Measurements from ENCODE around the gene VAX1. TPM values are rescaled to one million over a fixed set of nuclear protein-coding genes. Genes with fewer than 3 reads are reported as not detected.

The VAX1 gene
- total and polyA plus RNA-seq, 2 of the 4 experiments (the other 2 are of a cell fraction) = not detected

GRCh38 chr10:117094856-117095255 is 43.2 kb downstream of the VAX1 start:
- Histone ChIP-seq H4K5ac (ENCODE audit: low read depth, low read length) (no peak overlapping the region), H3K36me3 (ENCODE audit: control insufficient read depth, insufficient read depth, low read length) (no peaks in the 10 kb centered on the region), H3K23ac (ENCODE audit: low read depth, low read length) (no peak overlapping the region), H3K27me3 (ENCODE audit: control insufficient read depth, insufficient read depth, low read length) (no peaks in the 10 kb centered on the region), H3K56ac (ENCODE audit: extremely low read depth, insufficient read depth, low read length) (no peak overlapping the region), H3K9me1 (ENCODE audit: insufficient read depth, low read length) (no peaks in the 10 kb centered on the region), H4K91ac (ENCODE audit: insufficient read depth, low read depth, low read length) (no peak overlapping the region), H2AFZ (replicated peaks; ENCODE audit: low read length, poor library complexity) (no peak overlapping the region), H3K27ac (ENCODE audit: insufficient read depth, low read length) (no peak overlapping the region), H2BK5ac (ENCODE audit: low read depth, low read length, poor library complexity, severe bottlenecking) (no peak overlapping the region), H2BK20ac (ENCODE audit: low read depth, low read length) (no peak overlapping the region), H3K4ac (ENCODE audit: low read depth, low read length) (no peak overlapping the region), H2BK120ac (ENCODE audit: low read depth, low read length) (no peak overlapping the region), H3K4me1 (ENCODE audit: control insufficient read depth, insufficient read depth, low read length) (no peaks in the 10 kb centered on the region), H3K9ac (ENCODE audit: low read depth, low read length) (no peak overlapping the region), H3K9me3 (ENCODE audit: control insufficient read depth, insufficient read depth, low read length) (no peaks in the 10 kb centered on the region), H3K18ac (ENCODE audit: low read depth, low read length) (no peak overlapping the region), H2AK5ac (ENCODE audit: low read depth, low read length) (no peak overlapping the region), H2BK15ac (ENCODE audit: low read depth, low read length) (no peak overlapping the region), H3K4me3 (ENCODE audit: insufficient read depth, low read depth, low read length) (no peak overlapping the region), H4K20me1 (ENCODE audit: insufficient read depth, low read length) (no peaks in the 10 kb centered on the region), H3K4me2 (ENCODE audit: low read depth, low read length) (no peak overlapping the region), H2AK9ac (replicated peaks; ENCODE audit: low read depth, low read length, poor library complexity) (no peak overlapping the region), H3K14ac (replicated peaks; ENCODE audit: low read depth, low read length) (no peak overlapping the region), H3K79me1 (ENCODE audit: low read depth in 1 of 2, low read length in 2 of 2) (no peaks in the 10 kb centered on the region), H4K8ac (ENCODE audit: low read depth in 2 of 2, low read length in 2 of 2) (no peak overlapping the region)
- in situ Hi-C loops (cut with MboI; ENCODE audit: low sequenced_read_pairs) (no loop called here), dilution Hi-C loops (cut with HindIII; ENCODE audit: low sequenced_read_pairs, unreplicated experiment) (no loop called here), intact Hi-C loops (cut with micrococcal nuclease) (no loop called here)
- ChIA-PET CTCF (no interaction called here), POLR2A (ENCODE audit: unreplicated experiment) (no interaction called here)
- TF ChIP-seq RAD21 (IDR thresholded peaks at IDR 0.05; ENCODE audit: low read length) (no peak), NFE2L2 (IDR thresholded peaks at IDR 0.05; ENCODE audit: low read depth, low read length) (no peak), CHD1 (IDR thresholded peaks at IDR 0.05; ENCODE audit: low read depth, low read length) (no peak), ELK1 (IDR thresholded peaks at IDR 0.05; ENCODE audit: borderline replicate concordance, low read depth, low read length) (no peak), MXI1 (IDR thresholded peaks at IDR 0.05; ENCODE audit: borderline replicate concordance, low read depth, low read length) (no peak), CEBPB (IDR thresholded peaks at IDR 0.05; ENCODE audit: low read depth, low read length) (no peak), RCOR1 (IDR thresholded peaks at IDR 0.05; ENCODE audit: insufficient replicate concordance, low read length) (no peak), POLR2A (IDR thresholded peaks at IDR 0.05; ENCODE audit: low read depth, low read length) (no peak), MAFK (IDR thresholded peaks at IDR 0.05; ENCODE audit: low read depth, low read length) (no peak), CTCF (conservative IDR thresholded peaks at IDR 0.05; ENCODE audit: low read depth, low read length) (no peak), SMC3 (IDR thresholded peaks at IDR 0.05; ENCODE audit: low read depth, low read length) (no peak), BHLHE40 (IDR thresholded peaks at IDR 0.05; ENCODE audit: low read depth, low read length) (no peak), MAZ (IDR thresholded peaks at IDR 0.05; ENCODE audit: borderline replicate concordance, low read depth, low read length) (no peak), USF2 (IDR thresholded peaks at IDR 0.05; ENCODE audit: low read depth, low read length) (no peak), RFX5 (IDR thresholded peaks at IDR 0.05; ENCODE audit: low read depth, low read length) (no peak), FOS (IDR thresholded peaks at IDR 0.05; ENCODE audit: low read depth, low read length) (no peak)
- DNase-seq (no peak), ATAC-seq (ENCODE audit: low read depth) (no peak)
- no TSS peak for BruUV-seq (replicated peaks)
- WGBS, 2 experiments (ENCODE audit: extremely low coverage in 2 of 2, insufficient read length in 1 of 2) = 14% methylated on average over 3 of the region's 9 CpGs; no CpG with 5 or more reads in 1 of the 2 experiments
